HEK293 (cell line): ENCODE measurements around the gene MMP14.

Source experiments
- CTCF ChIP-seq: fragments of 450-650 bp; formaldehyde crosslinking; IDR thresholded peaks from 2 replicates; pipeline ENCODE4 v1.5.1; 2016; ENCODE audit warnings: missing biosample characterization, missing genetic modification characterization
- KLF1 ChIP-seq: fragments of 450-650 bp; formaldehyde crosslinking; IDR thresholded peaks from 2 replicates; pipeline ENCODE4 v1.5.1; 2016; ENCODE audit warnings: missing biosample characterization, missing genetic modification characterization
- KLF17 ChIP-seq: fragments of 450-650 bp; formaldehyde crosslinking; IDR thresholded peaks from 2 replicates; pipeline ENCODE4 v1.5.1; 2016; ENCODE audit warnings: missing biosample characterization, missing genetic modification characterization
- ZFP37 ChIP-seq: fragments of 450-650 bp; formaldehyde crosslinking; IDR thresholded peaks from 2 replicates; pipeline ENCODE4 v1.5.1; 2016; ENCODE audit warnings: missing biosample characterization, missing genetic modification characterization
- ZNF19 ChIP-seq: fragments of 450-650 bp; formaldehyde crosslinking; IDR thresholded peaks from 2 replicates; pipeline ENCODE4; 2016; ENCODE audit warnings: missing biosample characterization, missing genetic modification characterization, low read depth
- TF ChIP-seq, protein P1 (sequence below): fragments of 450-650 bp; formaldehyde crosslinking; IDR thresholded peaks from 2 replicates; pipeline ENCODE4 v1.5.1; 2017; ENCODE audit warnings: missing biosample characterization, missing genetic modification characterization

- TF ChIP-seq, protein P1, sequence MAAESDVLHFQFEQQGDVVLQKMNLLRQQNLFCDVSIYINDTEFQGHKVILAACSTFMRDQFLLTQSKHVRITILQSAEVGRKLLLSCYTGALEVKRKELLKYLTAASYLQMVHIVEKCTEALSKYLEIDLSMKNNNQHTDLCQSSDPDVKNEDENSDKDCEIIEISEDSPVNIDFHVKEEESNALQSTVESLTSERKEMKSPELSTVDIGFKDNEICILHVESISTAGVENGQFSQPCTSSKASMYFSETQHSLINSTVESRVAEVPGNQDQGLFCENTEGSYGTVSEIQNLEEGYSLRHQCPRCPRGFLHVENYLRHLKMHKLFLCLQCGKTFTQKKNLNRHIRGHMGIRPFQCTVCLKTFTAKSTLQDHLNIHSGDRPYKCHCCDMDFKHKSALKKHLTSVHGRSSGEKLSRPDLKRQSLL (tag by site-specific recombination): no peak
- TF ChIP-seq CTCF (tag by site-specific recombination): peak; percentile 91
- TF ChIP-seq ZNF19 (tag by site-specific recombination): no peak
- TF ChIP-seq KLF17 (tag by site-specific recombination): peak; percentile 60; the same call in 1 of the 2 replicates
- 0 out of 2 replicates have a peak, but pooled peaks have one; percentile 16 for TF ChIP-seq KLF1 (tag by site-specific recombination)
- no peak for TF ChIP-seq ZFP37
These were observed 16.8 kb downstream of the MMP14 start for GRCh38 chr14:22852940-22853767.
